Body of pancreas (tissue), 4 donors: ENCODE measurements around the gene PALM3. TPM values are rescaled to one million over a fixed set of nuclear protein-coding genes. Genes with fewer than 3 reads are reported as not detected.
"Not testable (repeated sequence)": the region's sequence is repeated elsewhere in the genome, so short reads cannot be mapped to it uniquely, and the experiment has no call there.

Experiments used
- ATAC-seq: fragments of 150-250 bp; one replicate; pipeline ENCODE4 v1.9.1; 2016
- DNase-seq, 4 donors: peaks; one replicate each; pipeline ENCODE4 v3.0.0-alpha.2; 2019
- H3K27ac ChIP-seq, 4 donors: fragments of 200-600 bp; sonication (generic); 1 replicate in 3 of 4; 2 replicates in 1 of 4; pipeline versions ENCODE4 v1.5.1 to v1.6.1; 2016 to 2019; ENCODE audit warnings: mild to moderate bottlenecking in 1 of 4, mixed read lengths in 1 of 4, moderate library complexity in 1 of 4
- H3K27me3 ChIP-seq, 2 donors: fragments of 200-600 bp; sonication (generic); one replicate each; pipeline ENCODE4 v1.6.0; 2016; ENCODE audit warnings: mild to moderate bottlenecking in 1 of 2
- H3K36me3 ChIP-seq, 2 donors: fragments of 200-600 bp; sonication (generic); replicated peaks in 1 of 2; 2 replicates each; pipeline ENCODE4 v1.5.1; 2016; ENCODE audit warnings: low read depth in 2 of 2; ENCODE audit not compliant: insufficient read depth in 1 of 2
- H3K4me1 ChIP-seq: fragments of 200-600 bp; sonication (generic); one replicate; pipeline ENCODE4 v1.6.0; 2016
- H3K4me3 ChIP-seq, 2 donors: fragments of 200-600 bp; sonication (generic); 1 replicate in 1 of 2; 2 replicates in 1 of 2; pipeline ENCODE4 v1.5.1; 2016 to 2019
- H3K9me3 ChIP-seq, 3 donors: fragments of 200-600 bp; sonication (generic); 1 replicate in 2 of 3; 2 replicates in 1 of 3; pipeline ENCODE4 v1.5.1; 2016
- POLR2A ChIP-seq, 3 donors: fragments of 450-650 bp; IDR thresholded peaks; one replicate each; pipeline ENCODE4 v1.6.1; 2016; ENCODE audit warnings: antibody characterized with exemption in 3 of 3, mild to moderate bottlenecking in 2 of 3
- WGBS, 2 donors: methylation state at CpG; one replicate each; pipeline ENCODE4 v1.1.5; 2017; 5-methylcytosine and 5-hydroxymethylcytosine counted together
- intact Hi-C: fragments of 100-400 bp; cut with DNase I; formaldehyde crosslinking; loops from one replicate; pipeline ENCODE4 v1.15.1; 2023
- total RNA-seq, 2 donors: library from RNA; depleted of rRNA; stranded (reverse); fragments of >200 nt; gene quantifications; one replicate each; pipeline ENCODE4 v1.1.0, GENCODE V29; 2016
- TF ChIP-seq, protein P1 (sequence below), 7 experiments: fragments of 450-650 bp in 4 of 7; fragments of 200-600 bp in 3 of 7; sonication (generic) in 3 of 7; IDR thresholded peaks; one replicate each; pipeline ENCODE4 v1.5.1; 2016 to 2019; ENCODE audit warnings: antibody characterized with exemption in 7 of 7

Gene PALM3
- total RNA-seq, 2 donors from 2014 or later: 17.4 to 28.3 TPM

DNA sequence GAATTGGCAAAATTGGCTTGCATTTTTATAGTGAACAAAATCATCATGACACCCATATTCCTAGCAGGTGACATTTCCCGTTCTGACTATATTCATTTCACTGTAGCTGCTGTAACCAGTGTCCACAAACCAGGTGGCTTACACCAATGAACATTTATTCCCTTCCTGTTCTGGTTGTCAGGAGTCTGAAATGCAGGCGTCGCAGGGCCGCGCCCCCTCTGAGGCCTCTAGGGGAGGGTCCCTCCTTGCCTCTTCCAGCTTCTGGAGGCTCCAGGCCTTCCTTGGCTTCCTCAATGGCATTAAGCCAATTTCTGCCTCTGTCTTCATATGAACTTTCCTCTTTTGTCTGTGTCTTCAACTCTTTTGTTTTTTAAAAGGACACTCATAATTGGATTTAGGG lies 40.4 kb downstream of the PALM3 start:
- no peak for TF ChIP-seq POLR2A (IDR thresholded peaks at IDR 0.05)
- TF ChIP-seq, protein P1, sequence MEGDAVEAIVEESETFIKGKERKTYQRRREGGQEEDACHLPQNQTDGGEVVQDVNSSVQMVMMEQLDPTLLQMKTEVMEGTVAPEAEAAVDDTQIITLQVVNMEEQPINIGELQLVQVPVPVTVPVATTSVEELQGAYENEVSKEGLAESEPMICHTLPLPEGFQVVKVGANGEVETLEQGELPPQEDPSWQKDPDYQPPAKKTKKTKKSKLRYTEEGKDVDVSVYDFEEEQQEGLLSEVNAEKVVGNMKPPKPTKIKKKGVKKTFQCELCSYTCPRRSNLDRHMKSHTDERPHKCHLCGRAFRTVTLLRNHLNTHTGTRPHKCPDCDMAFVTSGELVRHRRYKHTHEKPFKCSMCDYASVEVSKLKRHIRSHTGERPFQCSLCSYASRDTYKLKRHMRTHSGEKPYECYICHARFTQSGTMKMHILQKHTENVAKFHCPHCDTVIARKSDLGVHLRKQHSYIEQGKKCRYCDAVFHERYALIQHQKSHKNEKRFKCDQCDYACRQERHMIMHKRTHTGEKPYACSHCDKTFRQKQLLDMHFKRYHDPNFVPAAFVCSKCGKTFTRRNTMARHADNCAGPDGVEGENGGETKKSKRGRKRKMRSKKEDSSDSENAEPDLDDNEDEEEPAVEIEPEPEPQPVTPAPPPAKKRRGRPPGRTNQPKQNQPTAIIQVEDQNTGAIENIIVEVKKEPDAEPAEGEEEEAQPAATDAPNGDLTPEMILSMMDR (IDR thresholded peaks at IDR 0.05): no peak
- no peaks in the 10 kb centered on the region for H3K27me3 ChIP-seq
- H3K4me1 ChIP-seq: peaks cover 7% of the 10 kb centered on the region
- no peak for DNase-seq
- intact Hi-C loops: no loop called here
- H3K4me3 ChIP-seq: no peak overlapping the region
- H3K27ac ChIP-seq: no peak overlapping the region
- no peak for ATAC-seq
- WGBS, 2 donors: 77 to 88% methylated on average over 5 of the region's 5 CpGs
- no peaks in the 10 kb centered on the region for H3K36me3 ChIP-seq
- H3K9me3 ChIP-seq: no peaks in the 10 kb centered on the region

DNA sequence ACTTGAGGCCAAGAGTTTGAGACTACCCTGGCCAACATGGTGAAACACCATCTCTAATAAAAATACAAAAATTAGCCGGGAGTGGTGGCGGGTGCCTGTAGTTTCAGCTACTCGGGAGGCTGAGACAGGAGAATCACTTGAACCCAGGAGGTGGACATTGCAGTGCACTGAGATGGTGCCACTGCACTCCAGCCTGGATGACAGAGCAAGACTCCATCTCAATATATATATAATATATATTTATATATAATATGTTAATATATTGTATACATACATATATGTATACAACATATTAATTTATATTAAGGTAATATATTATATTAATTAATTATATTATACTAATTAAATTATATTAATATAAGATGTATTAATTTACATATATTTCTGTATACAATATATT lies 42.1 kb downstream of the PALM3 start:
- H3K27ac ChIP-seq, H3K27me3 ChIP-seq, H3K9me3 ChIP-seq, DNase-seq, intact Hi-C loops, ATAC-seq, H3K4me3 ChIP-seq, H3K36me3 ChIP-seq: not testable (repeated sequence)
- 62 to 77% methylated on average over 3 of the region's 3 CpGs for WGBS, 2 donors
- H3K4me1 ChIP-seq: peaks cover 14% of the 10 kb centered on the region

DNA sequence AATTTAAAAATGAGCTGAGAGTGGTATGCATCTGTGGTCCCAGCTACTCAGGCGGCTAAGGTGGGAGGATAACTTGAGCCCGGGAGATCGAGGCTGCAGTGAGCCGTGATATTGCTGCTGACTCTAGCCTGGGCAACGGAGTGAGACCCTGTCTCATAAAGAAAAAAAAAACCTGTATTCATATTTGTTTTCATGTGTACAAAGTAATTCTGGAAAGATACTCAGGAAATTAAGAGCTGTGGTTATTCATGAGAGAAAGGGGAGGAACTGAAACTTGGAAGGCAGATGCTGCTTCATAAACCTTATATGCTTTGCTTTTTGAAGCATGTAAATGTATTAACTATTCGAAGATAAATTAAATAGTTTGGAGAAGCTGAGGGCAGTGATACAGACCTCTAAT lies 42.8 kb downstream of the PALM3 start:
- Histone ChIP-seq H3K4me1 (peaks cover 14% of the 10 kb centered on the region), H3K9me3 (no peaks in the 10 kb centered on the region), H3K27me3 (no peaks in the 10 kb centered on the region), H3K36me3 (no peaks in the 10 kb centered on the region), H3K4me3 (no peak overlapping the region), H3K27ac (no peak overlapping the region)
- ATAC-seq: no peak
- TF ChIP-seq, protein P1 (IDR thresholded peaks at IDR 0.05): no peak
- no peak for TF ChIP-seq POLR2A (IDR thresholded peaks at IDR 0.05)
- intact Hi-C loops: no loop called here
- no peak for DNase-seq
- WGBS, 2 donors: 69 to 80% methylated on average over 6 of the region's 6 CpGs

DNA sequence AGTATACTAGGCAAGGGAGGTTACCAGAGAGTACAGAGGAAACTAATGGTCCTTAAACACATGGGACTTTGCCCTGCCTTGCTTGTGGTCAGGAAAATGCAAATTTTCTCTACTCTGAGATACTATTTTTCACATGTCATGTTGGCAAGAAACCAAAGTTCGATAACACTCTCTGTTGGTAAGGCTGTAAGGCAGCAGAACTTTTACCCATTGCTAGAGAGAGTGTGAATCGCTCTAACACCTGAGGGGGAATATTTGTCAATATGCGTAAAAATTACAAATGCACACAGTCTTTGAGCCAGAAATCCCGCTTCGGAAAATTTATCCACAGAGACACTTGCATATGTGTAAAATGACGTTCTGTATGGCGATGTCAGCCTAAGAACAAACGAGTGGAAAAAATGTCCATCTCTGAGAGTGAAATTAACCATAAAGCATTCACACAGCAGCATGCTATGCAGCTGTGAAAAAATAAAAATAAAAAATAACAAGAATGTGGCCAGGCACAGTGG lies 46.3 kb downstream of the PALM3 start:
- no peak overlapping the region for H3K4me3 ChIP-seq
- DNase-seq (no peak), ATAC-seq (peak; percentile 84)
- H3K9me3 ChIP-seq: no peaks in the 10 kb centered on the region
- TF ChIP-seq, protein P1 (IDR thresholded peaks at IDR 0.05): no peak
- TF ChIP-seq POLR2A (IDR thresholded peaks at IDR 0.05): no peak
- no peaks in the 10 kb centered on the region for H3K36me3 ChIP-seq
- H3K27ac ChIP-seq: peak overlapping the region in 2 of 4 donors; percentile 4 to 44
- 13 to 25% methylated on average over 8 of the region's 8 CpGs for WGBS, 2 donors
- H3K4me1 ChIP-seq: peaks cover 7% of the 10 kb centered on the region
- no peaks in the 10 kb centered on the region for H3K27me3 ChIP-seq
- intact Hi-C loops: no loop called here

DNA sequence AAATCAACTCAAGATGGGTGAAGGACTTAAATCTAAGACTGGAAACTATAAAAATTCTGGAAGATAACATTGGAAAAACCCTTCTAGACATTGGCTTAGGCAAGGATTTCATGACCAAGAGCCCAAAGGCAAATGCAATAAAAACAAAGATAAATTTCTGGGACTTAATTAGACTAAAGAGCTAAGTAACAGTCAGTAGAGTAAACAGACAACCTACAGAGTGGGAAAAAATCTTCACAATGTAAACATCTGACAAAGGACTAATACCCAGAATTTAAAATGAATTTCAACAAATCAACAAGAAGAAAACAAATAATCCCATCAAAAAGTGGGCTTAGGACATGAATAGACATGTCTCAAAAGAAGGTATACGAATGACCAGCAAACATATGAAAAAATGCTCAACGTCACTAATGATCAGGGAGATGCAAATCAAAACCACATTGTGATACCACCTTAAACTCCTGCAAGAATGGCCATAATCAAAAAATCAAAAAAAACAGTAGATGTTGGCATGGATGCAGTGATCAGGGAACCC lies 49.4 kb downstream of the PALM3 start:
- Histone ChIP-seq H3K4me3 (no peak overlapping the region), H3K27me3 (no peaks in the 10 kb centered on the region), H3K27ac (no peak overlapping the region), H3K36me3 (no peaks in the 10 kb centered on the region), H3K9me3 (no peaks in the 10 kb centered on the region), H3K4me1 (peaks cover 7% of the 10 kb centered on the region)
- WGBS, 2 donors: 80 to 83% methylated on average over 2 of the region's 2 CpGs
- intact Hi-C loops: no loop called here
- DNase-seq: no peak
- ATAC-seq: no peak
- TF ChIP-seq, protein P1 (IDR thresholded peaks at IDR 0.05): no peak
- TF ChIP-seq POLR2A (IDR thresholded peaks at IDR 0.05): no peak
